Measurements from ENCODE around the gene GALNT10.

GRCh38 chr5:154415114-154415513, 224.6 kb downstream of the GALNT10 start:
- no peak for TF ChIP-seq POLR2AphosphoS5 (IDR thresholded peaks at IDR 0.05)
- TF ChIP-seq CTCF (IDR thresholded peaks at IDR 0.05) = no peak
- no peak for TF ChIP-seq POLR2A (IDR thresholded peaks at IDR 0.05)
